Measurements from ENCODE around the gene KCP. TPM values are rescaled to one million over a fixed set of nuclear protein-coding genes. Genes with fewer than 3 reads are reported as not detected.

KCP gene
- total RNA-seq, 4 donors from 2014 or later: 0.47 to 1.5 (median 0.87) TPM

GRCh38 chr7:128833148-128833945 lies 77.2 kb downstream of the KCP start:
- peaks cover 0 to 10% (median 0%) of the 10 kb centered on the region in 3 donors for H3K36me3 ChIP-seq
- peak overlapping the region in 3 of 4 donors; percentile 45 to 74 (median 55) for H3K4me3 ChIP-seq
- 7 to 34% methylated on average over 2 to 3 of the region's 13 CpGs for WGBS, 2 donors
- H3K27ac ChIP-seq: peak overlapping the region; percentile 70 to 92 (median 86)
- no peaks in the 10 kb centered on the region for H3K9me3 ChIP-seq
- H3K27me3 ChIP-seq: peaks cover 0 to 54% (median 0%) of the 10 kb centered on the region in 4 donors
- intact Hi-C loops (cut with DNase I): no loop called here
- H3K4me1 ChIP-seq: peaks cover 21 to 77% (median 38%) of the 10 kb centered on the region in 3 donors
- no peak for TF ChIP-seq POLR2A (IDR thresholded peaks at IDR 0.05)
- TF ChIP-seq CTCF (IDR thresholded peaks at IDR 0.05): no peak
- no peak for DNase-seq

GRCh38 chr7:128832880-128833147 lies 77.7 kb downstream of the KCP start:
- intact Hi-C loops (cut with DNase I): no loop called here
- peak overlapping the region in 3 of 4 donors; percentile 45 to 74 (median 55) for H3K4me3 ChIP-seq
- no CpG with 5 or more reads among the region's 2 CpGs for WGBS, 2 donors

GRCh38 chr7:128831994-128832879 lies 78.3 kb downstream of the KCP start:
- Histone ChIP-seq H3K4me1 (peaks cover 21 to 88% (median 38%) of the 10 kb centered on the region in 3 donors), H3K27me3 (peaks cover 0 to 60% (median 0%) of the 10 kb centered on the region in 4 donors), H3K9me3 (no peaks in the 10 kb centered on the region), H3K36me3 (no peaks in the 10 kb centered on the region), H3K27ac (peak overlapping the region; percentile 70 to 92 (median 86)), H3K4me3 (peak overlapping the region; percentile 33 to 74 (median 50))
- DNase-seq: no peak
- intact Hi-C loops (cut with DNase I): no loop called here
- 37% methylated on average over 6 to 8 of the region's 22 CpGs for WGBS, 2 donors
- TF ChIP-seq CTCF (IDR thresholded peaks at IDR 0.05) (no peak), POLR2A (IDR thresholded peaks at IDR 0.05) (no peak)

More at GRCh38 chr7:128832880-128833147, 77.7 kb downstream of the KCP start:
- Histone ChIP-seq H3K9me3 (no peaks in the 10 kb centered on the region), H3K4me1 (peaks cover 21 to 83% (median 38%) of the 10 kb centered on the region in 3 donors), H3K27me3 (peaks cover 0 to 60% (median 0%) of the 10 kb centered on the region in 4 donors), H3K27ac (peak overlapping the region; percentile 70 to 92 (median 86)), H3K36me3 (peaks cover 0 to 5% (median 0%) of the 10 kb centered on the region in 3 donors)
- no peak for DNase-seq
- no peak for TF ChIP-seq POLR2A (IDR thresholded peaks at IDR 0.05)
- TF ChIP-seq CTCF (IDR thresholded peaks at IDR 0.05): no peak

- Histone ChIP-seq H3K4me1 (peaks cover 21 to 86% (median 38%) of the 10 kb centered on the region in 3 donors), H3K9me3 (no peaks in the 10 kb centered on the region), H3K27ac (peak overlapping the region; percentile 70 to 92 (median 86)), H3K36me3 (no peaks in the 10 kb centered on the region), H3K4me3 (peak overlapping the region; percentile 33 to 74 (median 50)), H3K27me3 (peaks cover 0 to 60% (median 0%) of the 10 kb centered on the region in 4 donors)
- TF ChIP-seq POLR2A (IDR thresholded peaks at IDR 0.05): peak in 2 of 4 donors; percentile 28 to 41
- no peak for TF ChIP-seq CTCF (IDR thresholded peaks at IDR 0.05)
- no peak for DNase-seq
- 26 to 30% methylated on average over 2 to 12 of the region's 33 CpGs for WGBS, 2 donors
- intact Hi-C loops (cut with DNase I): no loop called here
These were observed 79.1 kb downstream of the KCP start for GRCh38 chr7:128831178-128831993.

Measured in esophagus squamous epithelium (tissue), 5 donors.